NCI-H774 (cell line): ENCODE data around the gene ELFN2.

Source experiments
- DNase-seq: peaks from one replicate; lab custom pipeline; 2025; lab: John Stamatoyannopoulos, UW

The ELFN2 gene

GRCh38 chr22:37454857-37455686 lies 27.8 kb upstream of the ELFN2 start:
- DNase-seq: no peak

GRCh38 chr22:37453696-37454095 lies 26.4 kb upstream of the ELFN2 start:
- no peak for DNase-seq

- DNase-seq: no peak
These were observed 23.9 kb upstream of the ELFN2 start for GRCh38 chr22:37451218-37451617.

GRCh38 chr22:37449331-37450001 lies 22.2 kb upstream of the ELFN2 start:
- DNase-seq: no peak

- DNase-seq: no peak
These were observed 21.3 kb upstream of the ELFN2 start for GRCh38 chr22:37448516-37449127.

GRCh38 chr22:37445501-37445900 lies 18.2 kb upstream of the ELFN2 start:
- no peak for DNase-seq

- DNase-seq: no peak
These were observed 16.7 kb upstream of the ELFN2 start for GRCh38 chr22:37443977-37444376.

GRCh38 chr22:37443086-37443485 lies 15.8 kb upstream of the ELFN2 start:
- no peak for DNase-seq

- DNase-seq: no peak
These were observed 15.3 kb upstream of the ELFN2 start for GRCh38 chr22:37442537-37442936.

- DNase-seq: no peak
These were observed 14.9 kb upstream of the ELFN2 start for GRCh38 chr22:37442135-37442534.

GRCh38 chr22:37440875-37441274 lies 13.6 kb upstream of the ELFN2 start:
- DNase-seq: no peak

GRCh38 chr22:37439347-37439746 lies 12.1 kb upstream of the ELFN2 start:
- DNase-seq: no peak

- DNase-seq: no peak
These were observed 8.8 kb upstream of the ELFN2 start for GRCh38 chr22:37435970-37436603.

- DNase-seq: no peak
These were observed 6.5 kb upstream of the ELFN2 start for GRCh38 chr22:37433786-37434185.

- DNase-seq: no peak
These were observed 5.4 kb upstream of the ELFN2 start for GRCh38 chr22:37432708-37433054.

GRCh38 chr22:37431801-37432707 lies 4.8 kb upstream of the ELFN2 start:
- no peak for DNase-seq

GRCh38 chr22:37431366-37431765 lies 4.1 kb upstream of the ELFN2 start:
- no peak for DNase-seq

GRCh38 chr22:37430941-37431340 lies 3.7 kb upstream of the ELFN2 start:
- no peak for DNase-seq

- no peak for DNase-seq
These were observed 1.6 kb upstream of the ELFN2 start for GRCh38 chr22:37428649-37429586.
